D341Med (cell line): ENCODE results near the gene CDH4.
A peak's percentile ranks its signal among the peaks of the same experiment; 100 is the strongest.
"Not testable (repeated sequence)": the region's sequence is repeated elsewhere in the genome, so short reads cannot be mapped to it uniquely, and the experiment has no call there.

Source experiments
- DNase-seq: peaks from one replicate; pipeline ENCODE4 v3.0.0; 2012; ENCODE audit warnings: low spot score

The CDH4 gene

GRCh38 chr20:61253640-61254511 is 1.8 kb downstream of the CDH4 start:
- peak; percentile 61 for DNase-seq

- DNase-seq = no peak
Measured at GRCh38 chr20:61254881-61255626, 3.0 kb downstream of the CDH4 start.

- no peak for DNase-seq
Measured at GRCh38 chr20:61256365-61256764, 4.3 kb downstream of the CDH4 start.

GRCh38 chr20:61256824-61257223 is 4.8 kb downstream of the CDH4 start:
- DNase-seq = no peak

- no peak for DNase-seq
Measured at GRCh38 chr20:61257611-61258010, 5.5 kb downstream of the CDH4 start.

- no peak for DNase-seq
Measured at GRCh38 chr20:61259741-61260140, 7.7 kb downstream of the CDH4 start.

- no peak for DNase-seq
Measured at GRCh38 chr20:61260905-61261304, 8.8 kb downstream of the CDH4 start.

GRCh38 chr20:61262036-61262435 is 10.0 kb downstream of the CDH4 start:
- DNase-seq = no peak

- DNase-seq = no peak
Measured at GRCh38 chr20:61262514-61262913, 10.5 kb downstream of the CDH4 start.

- DNase-seq = peak; percentile 59
Measured at GRCh38 chr20:61263084-61263695, 11.1 kb downstream of the CDH4 start.

- no peak for DNase-seq
Measured at GRCh38 chr20:61263938-61264337, 11.9 kb downstream of the CDH4 start.

- no peak for DNase-seq
Measured at GRCh38 chr20:61267241-61267640, 15.2 kb downstream of the CDH4 start.

- no peak for DNase-seq
Measured at GRCh38 chr20:61268024-61268423, 16.0 kb downstream of the CDH4 start.

GRCh38 chr20:61271312-61272231 is 19.5 kb downstream of the CDH4 start:
- no peak for DNase-seq

GRCh38 chr20:61273024-61273423 is 21.0 kb downstream of the CDH4 start:
- not testable (repeated sequence) for DNase-seq

- not testable (repeated sequence) for DNase-seq
Measured at GRCh38 chr20:61273666-61274065, 21.6 kb downstream of the CDH4 start.

- no peak for DNase-seq
Measured at GRCh38 chr20:61274326-61274725, 22.3 kb downstream of the CDH4 start.

- DNase-seq = no peak
Measured at GRCh38 chr20:61278296-61278695, 26.2 kb downstream of the CDH4 start.

GRCh38 chr20:61279621-61280150 is 27.6 kb downstream of the CDH4 start:
- no peak for DNase-seq

GRCh38 chr20:61280217-61280980 is 28.3 kb downstream of the CDH4 start:
- no peak for DNase-seq
